Adrenal gland (tissue), 5 donors: Measurements from ENCODE around the gene RNF10.

Source experiments
- POLR2A ChIP-seq, 2 donors: fragments of 450-650 bp; IDR thresholded peaks; one replicate each; pipeline ENCODE4 v1.6.1; 2017; ENCODE audit warnings: antibody characterized with exemption in 2 of 2, mild to moderate bottlenecking in 2 of 2, moderate library complexity in 1 of 2
- TF ChIP-seq, protein P1 (sequence below), 6 experiments: fragments of 450-650 bp in 4 of 6; fragments of 200-600 bp in 2 of 6; sonication (generic) in 1 of 6; IDR thresholded peaks; 1 replicate in 5 of 6; 2 replicates in 1 of 6; pipeline versions ENCODE4 v1.5.1 to v1.8.0; 2016 to 2021; ENCODE audit warnings: antibody characterized with exemption in 6 of 6, mild to moderate bottlenecking in 2 of 6, moderate library complexity in 1 of 6
- donor health status: DM: no; HTN: no; CAD: no.

DNA sequence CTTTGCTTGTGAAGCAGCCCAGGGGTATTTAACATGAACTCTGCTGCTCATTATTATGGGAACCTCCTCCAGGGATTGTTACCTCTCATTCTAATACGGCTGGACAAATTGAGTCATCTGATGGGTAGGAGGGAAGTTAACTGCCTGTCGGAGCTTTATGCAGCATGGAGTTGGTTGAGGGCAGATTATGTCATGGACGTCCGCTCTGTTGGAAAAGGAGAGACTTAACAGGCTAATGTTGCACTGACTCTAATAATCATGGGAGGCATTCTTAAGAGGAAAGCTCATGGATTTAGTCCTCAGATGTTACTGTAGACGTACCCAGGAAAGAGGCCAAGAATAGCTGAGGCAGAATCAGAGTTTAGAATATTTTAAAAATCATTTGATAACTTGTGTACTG is 37.1 kb downstream of the RNF10 start:
- TF ChIP-seq, protein P1, sequence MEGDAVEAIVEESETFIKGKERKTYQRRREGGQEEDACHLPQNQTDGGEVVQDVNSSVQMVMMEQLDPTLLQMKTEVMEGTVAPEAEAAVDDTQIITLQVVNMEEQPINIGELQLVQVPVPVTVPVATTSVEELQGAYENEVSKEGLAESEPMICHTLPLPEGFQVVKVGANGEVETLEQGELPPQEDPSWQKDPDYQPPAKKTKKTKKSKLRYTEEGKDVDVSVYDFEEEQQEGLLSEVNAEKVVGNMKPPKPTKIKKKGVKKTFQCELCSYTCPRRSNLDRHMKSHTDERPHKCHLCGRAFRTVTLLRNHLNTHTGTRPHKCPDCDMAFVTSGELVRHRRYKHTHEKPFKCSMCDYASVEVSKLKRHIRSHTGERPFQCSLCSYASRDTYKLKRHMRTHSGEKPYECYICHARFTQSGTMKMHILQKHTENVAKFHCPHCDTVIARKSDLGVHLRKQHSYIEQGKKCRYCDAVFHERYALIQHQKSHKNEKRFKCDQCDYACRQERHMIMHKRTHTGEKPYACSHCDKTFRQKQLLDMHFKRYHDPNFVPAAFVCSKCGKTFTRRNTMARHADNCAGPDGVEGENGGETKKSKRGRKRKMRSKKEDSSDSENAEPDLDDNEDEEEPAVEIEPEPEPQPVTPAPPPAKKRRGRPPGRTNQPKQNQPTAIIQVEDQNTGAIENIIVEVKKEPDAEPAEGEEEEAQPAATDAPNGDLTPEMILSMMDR (IDR thresholded peaks at IDR 0.05): no peak
- no peak for TF ChIP-seq POLR2A (IDR thresholded peaks at IDR 0.05)
